ENCODE measurements around the gene GPR161.

DNA sequence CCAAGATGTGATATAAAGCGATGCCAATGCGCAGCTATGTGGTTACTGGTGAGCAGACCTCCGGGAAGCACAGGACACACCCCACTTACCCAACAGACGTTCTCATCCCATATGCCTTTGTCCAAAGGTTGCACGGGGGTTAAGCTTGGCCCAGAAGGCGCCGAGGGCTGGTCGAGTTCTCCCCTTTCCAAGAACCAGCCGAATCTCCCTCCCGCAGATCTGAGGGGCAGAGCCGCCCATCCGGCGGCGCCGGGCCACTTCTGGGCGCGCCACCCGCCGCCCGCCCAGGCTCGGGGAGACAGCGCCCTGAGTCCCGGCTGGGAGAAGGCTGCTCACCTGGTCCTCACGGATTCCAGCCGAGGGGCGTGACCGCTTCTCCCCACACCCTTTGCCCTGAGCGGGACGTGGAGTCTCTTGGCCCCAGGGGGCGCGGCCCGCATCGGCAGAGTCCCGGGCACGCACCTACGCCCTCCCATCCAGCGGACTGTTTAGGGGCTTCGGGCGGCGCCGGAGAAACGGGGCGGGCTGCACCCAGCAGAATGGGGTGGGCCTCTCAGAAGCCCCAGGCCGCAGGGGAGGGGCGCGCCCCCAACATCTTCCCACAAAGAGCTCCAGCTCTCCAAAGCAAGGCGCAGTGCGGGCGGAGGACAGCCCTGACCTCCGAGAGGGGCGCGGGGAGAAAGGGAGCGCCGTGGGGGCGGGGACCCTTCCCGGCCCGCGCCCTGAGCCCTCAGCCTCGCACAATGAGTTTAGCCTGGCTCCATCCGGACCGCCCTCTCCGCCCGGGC is 615 bp downstream of the GPR161 start:
- TF ChIP-seq TAF1 (IDR thresholded peaks at IDR 0.05; ENCODE audit: borderline replicate concordance, low read depth, low read length): no peak
- no peak for TF ChIP-seq POLR2A (IDR thresholded peaks at IDR 0.05; ENCODE audit: low read depth, low read length)
